Effector memory CD8-positive, alpha-beta T cell (primary cell): ENCODE measurements around the gene FAM50A.

Experiments used
- ATAC-seq: fragments of 150-1000 bp; cut with Tn5 transposase; replicated peaks from 2 replicates; pipeline ENCODE4 v1.10.0; 2021; ENCODE audit warnings: mild to moderate bottlenecking, moderate library complexity
- DNase-seq, 3 experiments: peaks; one replicate each; pipeline ENCODE4 v3.0.0; 2021
- H3K27ac Mint-ChIP-seq, 2 donors: one replicate each; pipeline ENCODE4 v1.8.0; 2022; ENCODE audit warnings: mild to moderate bottlenecking in 2 of 2, mixed read lengths in 2 of 2, moderate library complexity in 2 of 2
- H3K27me3 Mint-ChIP-seq, 2 donors: one replicate each; pipeline ENCODE4 v1.8.0; 2022; ENCODE audit warnings: mixed read lengths in 2 of 2
- H3K36me3 Mint-ChIP-seq: one replicate; pipeline ENCODE4 v1.8.0; 2022; ENCODE audit warnings: mild to moderate bottlenecking, moderate library complexity, mixed read lengths; ENCODE audit not compliant: insufficient read depth
- H3K4me1 Mint-ChIP-seq, 2 donors: one replicate each; pipeline ENCODE4 v1.8.0; 2022; ENCODE audit warnings: low read depth in 2 of 2, mixed read lengths in 2 of 2
- H3K4me3 Mint-ChIP-seq, 2 donors: one replicate each; pipeline ENCODE4 v1.8.0; 2022; ENCODE audit warnings: mild to moderate bottlenecking in 2 of 2, mixed read lengths in 2 of 2, moderate library complexity in 2 of 2
- H3K9me3 Mint-ChIP-seq, 2 donors: one replicate each; pipeline ENCODE4 v1.8.0; 2022; ENCODE audit warnings: mixed read lengths in 2 of 2

The FAM50A gene

DNA sequence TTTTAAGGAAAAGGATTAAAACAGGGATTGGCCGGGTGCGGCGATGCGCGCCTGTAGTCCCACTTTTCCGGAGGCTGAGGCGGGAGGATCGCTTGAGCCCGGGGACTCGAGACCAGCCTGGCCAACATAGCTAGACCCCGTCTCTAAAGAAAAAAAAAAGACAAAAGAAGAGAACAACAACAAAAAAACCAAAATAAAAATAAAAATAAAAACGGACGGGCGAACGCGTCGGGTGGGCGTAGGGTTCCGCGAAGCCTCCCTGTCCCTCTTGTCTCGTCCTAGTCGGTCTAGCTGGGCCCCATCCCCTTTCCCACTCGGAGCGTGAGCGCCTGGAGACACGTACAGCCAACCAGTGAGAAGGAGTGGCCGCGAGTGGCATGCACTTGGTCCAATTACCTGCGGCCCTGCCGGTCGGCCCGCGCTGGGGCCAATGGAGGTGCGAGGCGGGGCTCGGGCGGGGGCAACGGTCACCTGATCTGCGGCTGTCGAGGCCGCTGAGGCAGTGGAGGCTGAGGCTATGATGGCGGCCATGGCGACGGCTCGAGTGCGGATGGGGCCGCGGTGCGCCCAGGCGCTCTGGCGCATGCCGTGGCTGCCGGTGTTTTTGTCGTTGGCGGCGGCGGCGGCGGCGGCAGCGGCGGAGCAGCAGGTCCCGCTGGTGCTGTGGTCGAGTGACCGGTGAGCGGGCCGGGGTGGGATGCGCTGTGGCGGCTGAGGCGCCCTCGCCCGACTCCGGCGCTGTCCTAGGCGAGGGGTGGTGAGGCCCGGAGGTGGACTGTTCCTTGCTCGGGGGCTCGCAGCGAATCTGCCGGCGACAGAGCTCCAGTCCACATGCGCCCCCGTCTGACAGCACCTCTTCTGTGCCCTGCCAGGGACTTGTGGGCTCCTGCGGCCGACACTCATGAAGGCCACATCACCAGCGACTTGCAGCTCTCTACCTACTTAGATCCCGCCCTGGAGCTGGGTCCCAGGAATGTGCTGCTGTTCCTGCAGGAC lies 15.5 kb upstream of the FAM50A start, which contains the start of gene ATP6AP1:
TSS of gene ATP6AP1 (plus strand) at position 502 of the 996 bp plus-strand sequence. CDS start at position 518, 16 bp downstream.
- DNase-seq (peak; percentile 78 to 81 (median 79)), ATAC-seq (peak; percentile 97)
- no peaks in the 10 kb centered on the region for H3K9me3 Mint-ChIP-seq
- no peaks in the 10 kb centered on the region for H3K27me3 Mint-ChIP-seq
- H3K4me1 Mint-ChIP-seq = peaks cover 15 to 19% of the 10 kb centered on the region in 2 donors
- H3K4me3 Mint-ChIP-seq = peak within 1 kb of the TSS; percentile 78 to 79
- H3K27ac Mint-ChIP-seq = peak within 1 kb of the TSS; percentile 67 to 86
- H3K36me3 Mint-ChIP-seq = peaks cover 17% of the 10 kb centered on the region

DNA sequence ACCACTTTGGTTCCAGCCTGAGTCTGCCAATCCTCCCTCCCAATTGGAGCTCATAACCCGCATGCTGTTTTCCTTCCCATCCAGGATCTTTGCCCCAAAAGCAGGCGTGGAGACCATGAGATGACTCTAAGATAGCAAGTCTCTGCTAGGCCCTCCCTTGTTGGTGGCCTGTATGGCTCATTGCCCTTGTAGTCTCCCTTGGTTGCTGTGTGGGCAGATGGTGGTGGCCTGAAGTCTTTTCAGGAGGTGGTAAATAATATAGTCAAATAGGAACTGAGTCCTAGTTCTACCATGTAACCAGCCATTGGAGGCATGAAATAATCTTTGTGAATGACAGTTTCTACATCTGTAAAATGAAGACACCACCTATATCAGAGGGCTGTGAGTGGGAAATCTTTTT lies 14.2 kb upstream of the FAM50A start:
- no peak for ATAC-seq
- no peaks in the 10 kb centered on the region for H3K27me3 Mint-ChIP-seq

DNA sequence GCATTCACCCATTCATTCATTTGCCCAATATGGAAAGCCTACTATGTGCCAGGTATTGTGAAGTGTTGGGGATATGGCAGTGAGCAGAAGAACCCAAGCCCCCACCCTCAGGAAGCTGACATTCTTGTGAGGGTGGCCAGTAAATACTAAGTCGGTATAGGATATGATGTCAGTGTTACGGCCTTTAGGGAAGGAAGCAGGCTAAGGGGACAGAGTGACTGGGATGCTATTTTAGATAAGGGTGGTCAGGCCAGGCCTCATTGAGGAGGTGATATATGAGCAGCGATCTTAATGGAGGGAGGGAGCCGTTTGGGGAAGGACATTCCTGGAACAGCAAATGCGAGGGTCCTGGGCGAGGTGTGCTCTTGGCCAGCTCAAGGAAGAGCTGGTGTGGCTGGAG lies 13.5 kb upstream of the FAM50A start:
- Mint-ChIP-seq H3K36me3 (peaks cover 23% of the 10 kb centered on the region), H3K4me1 (peaks cover 15 to 19% of the 10 kb centered on the region in 2 donors), H3K27ac (peak overlapping the region; percentile 64 to 65), H3K4me3 (peak overlapping the region in 1 of 2 donors; percentile 40), H3K27me3 (no peaks in the 10 kb centered on the region), H3K9me3 (no peaks in the 10 kb centered on the region)
- DNase-seq = no peak
- ATAC-seq = no peak

More for the DNA sequence above, 14.2 kb upstream of the FAM50A start:
- Mint-ChIP-seq H3K4me3 (peak overlapping the region; percentile 78 to 79), H3K9me3 (no peaks in the 10 kb centered on the region), H3K27ac (no peak overlapping the region), H3K36me3 (peaks cover 18% of the 10 kb centered on the region), H3K4me1 (peaks cover 15 to 19% of the 10 kb centered on the region in 2 donors)
- no peak for DNase-seq

DNA sequence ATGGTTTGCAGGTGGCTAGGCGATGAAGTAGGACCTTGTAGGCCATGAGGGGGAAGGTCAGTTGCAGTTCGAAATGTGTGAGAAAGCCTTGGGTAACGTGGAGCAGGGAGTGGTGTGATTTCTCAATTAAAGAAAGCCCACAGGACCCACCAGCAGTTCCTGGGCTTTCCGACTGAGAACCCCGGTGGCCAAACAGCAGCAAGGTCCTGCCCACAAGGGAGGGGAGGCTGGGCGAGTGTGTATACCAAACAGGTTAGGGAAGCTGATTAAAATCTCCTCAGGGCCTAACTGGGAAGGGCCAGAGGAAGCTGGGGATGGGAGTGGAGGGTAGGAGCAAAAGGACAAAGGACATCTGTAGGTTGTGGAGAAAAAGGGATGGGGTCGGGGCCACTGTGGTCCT lies 13.0 kb upstream of the FAM50A start:
- Mint-ChIP-seq H3K27ac (peak overlapping the region; percentile 64 to 65), H3K9me3 (no peaks in the 10 kb centered on the region), H3K27me3 (no peaks in the 10 kb centered on the region), H3K4me3 (no peak overlapping the region), H3K36me3 (peaks cover 23% of the 10 kb centered on the region), H3K4me1 (peaks cover 15 to 19% of the 10 kb centered on the region in 2 donors)
- DNase-seq = no peak
- no peak for ATAC-seq

DNA sequence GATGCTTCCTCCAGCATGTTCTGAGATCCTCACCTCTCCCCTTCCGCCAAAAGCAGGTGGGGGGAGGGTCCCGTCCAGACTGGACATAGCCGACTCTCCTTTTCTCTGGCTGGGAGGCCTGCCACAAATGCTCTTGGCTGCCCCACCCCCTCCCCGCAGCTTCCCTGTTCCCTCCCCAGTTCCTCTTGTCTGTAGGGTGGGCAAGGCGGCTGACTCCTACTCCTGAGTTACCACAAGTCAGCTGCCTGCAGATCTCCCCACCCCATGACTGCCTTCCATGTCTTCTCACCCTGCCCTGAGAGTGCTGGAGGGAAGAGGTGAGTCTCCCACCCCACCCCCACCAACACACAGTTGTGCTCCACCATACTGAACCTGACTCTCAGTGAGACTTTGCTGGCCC lies 12.6 kb upstream of the FAM50A start:
- Mint-ChIP-seq H3K4me3 (no peak overlapping the region), H3K36me3 (peaks cover 26% of the 10 kb centered on the region), H3K4me1 (peaks cover 18 to 21% of the 10 kb centered on the region in 2 donors), H3K27me3 (no peaks in the 10 kb centered on the region), H3K9me3 (no peaks in the 10 kb centered on the region), H3K27ac (peak overlapping the region in 1 of 2 donors; percentile 60)
- DNase-seq (no peak), ATAC-seq (no peak)

DNA sequence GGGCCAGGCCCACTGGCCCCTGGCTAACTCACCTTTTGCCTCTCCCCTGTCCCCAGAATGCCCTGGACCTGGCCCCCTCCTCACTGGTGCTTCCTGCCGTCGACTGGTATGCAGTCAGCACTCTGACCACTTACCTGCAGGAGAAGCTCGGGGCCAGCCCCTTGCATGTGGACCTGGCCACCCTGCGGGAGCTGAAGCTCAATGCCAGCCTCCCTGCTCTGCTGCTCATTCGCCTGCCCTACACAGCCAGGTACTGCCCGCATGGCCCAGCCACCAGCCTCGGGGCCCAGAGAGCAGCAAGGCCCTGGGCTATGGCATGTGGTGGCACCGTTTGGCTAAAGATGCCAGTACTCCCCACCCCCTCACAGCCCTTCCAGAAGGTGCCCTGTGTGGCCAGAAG lies 11.7 kb upstream of the FAM50A start:
- Mint-ChIP-seq H3K4me3 (no peak overlapping the region), H3K27ac (peak overlapping the region in 1 of 2 donors; percentile 72), H3K27me3 (no peaks in the 10 kb centered on the region), H3K9me3 (no peaks in the 10 kb centered on the region), H3K4me1 (peaks cover 19 to 23% of the 10 kb centered on the region in 2 donors), H3K36me3 (peaks cover 29% of the 10 kb centered on the region)
- no peak for DNase-seq
- no peak for ATAC-seq

DNA sequence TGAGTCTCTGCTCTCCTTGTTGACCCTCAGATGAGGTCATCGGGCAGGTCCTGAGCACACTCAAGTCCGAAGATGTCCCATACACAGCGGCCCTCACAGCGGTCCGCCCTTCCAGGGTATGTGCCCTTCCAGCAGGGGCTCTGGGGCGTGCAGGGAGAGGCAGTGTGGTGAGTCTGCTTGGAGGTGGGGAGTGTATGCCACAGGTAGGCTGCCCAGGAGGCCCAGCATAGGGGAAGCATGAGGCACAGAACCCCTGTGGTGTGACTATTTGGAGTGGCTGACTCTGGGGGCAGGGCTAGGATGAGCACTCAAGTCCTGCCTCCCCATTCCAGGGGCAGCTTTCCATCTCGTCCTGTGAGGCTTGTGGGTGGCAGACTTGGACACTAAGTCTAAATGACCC lies 10.3 kb upstream of the FAM50A start:
- Mint-ChIP-seq H3K27ac (no peak overlapping the region), H3K27me3 (no peaks in the 10 kb centered on the region), H3K36me3 (peaks cover 35% of the 10 kb centered on the region), H3K9me3 (no peaks in the 10 kb centered on the region), H3K4me1 (peaks cover 19 to 20% of the 10 kb centered on the region in 2 donors), H3K4me3 (no peak overlapping the region)
- ATAC-seq (no peak), DNase-seq (no peak)

DNA sequence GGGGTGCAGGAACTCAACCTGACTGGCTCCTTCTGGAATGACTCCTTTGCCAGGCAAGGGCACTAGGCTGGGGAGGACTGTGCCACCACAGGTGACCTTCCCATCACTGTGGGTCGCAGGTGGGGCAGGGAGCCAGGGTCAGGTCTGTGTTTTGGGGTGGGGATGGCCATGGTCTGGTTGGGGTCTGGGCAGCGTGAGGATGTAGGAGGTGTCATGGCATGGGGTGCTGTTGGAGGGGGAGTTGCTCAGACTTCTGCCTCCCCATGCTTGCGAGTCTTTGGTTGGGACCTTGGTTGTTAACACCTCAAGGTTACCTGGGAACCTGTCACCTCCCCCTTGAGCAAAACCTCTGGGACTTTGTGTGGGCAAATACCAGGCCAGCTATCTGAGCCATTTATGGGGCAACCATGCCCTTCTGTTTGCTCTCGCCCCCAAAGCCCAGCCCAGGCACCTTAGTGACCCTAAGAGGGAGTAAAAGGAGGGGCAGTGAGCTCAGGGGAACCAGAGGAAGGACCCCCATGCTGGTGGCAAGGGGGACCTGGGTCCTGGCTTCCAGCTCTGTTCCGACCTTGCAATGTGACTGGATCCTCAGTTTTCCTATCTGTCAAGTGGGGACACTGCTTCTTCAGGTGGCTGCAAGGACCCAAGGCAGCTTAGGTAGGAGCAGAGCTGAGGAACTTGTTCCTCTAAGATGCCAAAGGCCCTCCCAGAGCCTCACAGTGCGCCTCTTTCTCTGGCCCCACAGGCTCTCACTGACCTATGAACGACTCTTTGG lies 9.4 kb upstream of the FAM50A start:
- H3K9me3 Mint-ChIP-seq = no peaks in the 10 kb centered on the region
- H3K4me3 Mint-ChIP-seq = no peak overlapping the region
- H3K27ac Mint-ChIP-seq = peak overlapping the region in 1 of 2 donors; percentile 17
- peaks cover 14 to 18% of the 10 kb centered on the region in 2 donors for H3K4me1 Mint-ChIP-seq
- no peaks in the 10 kb centered on the region for H3K27me3 Mint-ChIP-seq
- DNase-seq (no peak), ATAC-seq (no peak)
- H3K36me3 Mint-ChIP-seq = peaks cover 33% of the 10 kb centered on the region

DNA sequence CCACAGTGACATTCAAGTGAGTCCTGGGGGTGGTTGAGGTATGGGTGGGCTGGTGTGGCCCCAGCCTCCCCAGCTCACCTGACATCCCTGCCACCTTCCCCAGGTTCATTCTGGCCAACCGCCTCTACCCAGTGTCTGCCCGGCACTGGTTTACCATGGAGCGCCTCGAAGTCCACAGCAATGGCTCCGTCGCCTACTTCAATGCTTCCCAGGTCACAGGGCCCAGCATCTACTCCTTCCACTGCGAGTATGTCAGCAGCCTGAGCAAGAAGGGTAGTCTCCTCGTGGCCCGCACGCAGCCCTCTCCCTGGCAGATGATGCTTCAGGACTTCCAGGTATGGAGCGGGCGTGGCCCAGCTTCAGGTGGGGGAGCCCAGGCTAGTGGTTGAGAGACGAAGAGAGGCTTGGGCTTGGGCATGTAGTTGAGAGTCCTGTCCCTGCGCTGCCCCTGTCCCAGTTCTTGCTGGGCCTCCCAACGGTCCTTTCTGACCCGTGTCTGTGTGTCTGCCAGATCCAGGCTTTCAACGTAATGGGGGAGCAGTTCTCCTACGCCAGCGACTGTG lies 8.7 kb upstream of the FAM50A start:
- ATAC-seq = no peak
- peak overlapping the region in 1 of 2 donors; percentile 17 for H3K27ac Mint-ChIP-seq
- peaks cover 32% of the 10 kb centered on the region for H3K36me3 Mint-ChIP-seq

DNA sequence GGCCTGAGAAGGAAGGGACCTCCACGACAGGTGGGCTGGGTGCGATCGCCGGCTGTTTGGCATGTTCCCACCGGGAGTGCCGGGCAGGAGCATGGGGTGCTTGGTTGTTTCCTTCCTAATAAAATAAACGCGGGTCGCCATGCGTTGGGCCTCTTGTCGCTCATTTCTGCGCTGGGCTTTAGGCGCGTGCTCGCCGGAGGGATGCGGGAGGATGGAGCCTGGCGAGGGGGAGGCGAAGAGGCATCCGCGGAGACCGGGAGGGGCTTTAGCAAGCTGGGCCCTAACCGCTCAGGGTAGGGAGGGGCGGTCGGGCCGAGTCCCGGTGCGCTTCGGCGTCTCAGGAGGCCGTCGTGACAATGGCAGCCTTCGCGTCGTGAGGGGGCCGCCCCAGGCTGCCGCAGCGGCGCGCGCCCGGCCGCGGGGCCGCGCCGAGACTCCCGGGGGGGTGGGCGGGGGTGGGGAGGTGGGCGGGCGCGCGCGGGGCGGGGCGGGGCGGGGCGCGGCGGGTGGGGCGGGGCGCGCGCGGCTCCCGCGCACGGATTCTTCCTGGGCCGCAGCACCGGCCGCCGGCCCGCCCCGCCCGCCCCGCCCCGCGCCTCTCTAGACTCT lies 7.5 kb upstream of the FAM50A start:
- H3K27ac Mint-ChIP-seq = peak overlapping the region; percentile 86 to 88
- H3K4me1 Mint-ChIP-seq = peaks cover 4 to 13% of the 10 kb centered on the region in 2 donors
- peaks cover 41% of the 10 kb centered on the region for H3K36me3 Mint-ChIP-seq
- no peaks in the 10 kb centered on the region for H3K27me3 Mint-ChIP-seq
- peak overlapping the region; percentile 78 to 89 for H3K4me3 Mint-ChIP-seq
- DNase-seq (peak; percentile 32 to 52 (median 34)), ATAC-seq (peak; percentile 72)
- no peaks in the 10 kb centered on the region for H3K9me3 Mint-ChIP-seq

More for the DNA sequence above, 8.7 kb upstream of the FAM50A start:
- no peak for DNase-seq
- no peaks in the 10 kb centered on the region for H3K9me3 Mint-ChIP-seq
- H3K4me1 Mint-ChIP-seq = peaks cover 10 to 20% of the 10 kb centered on the region in 2 donors
- H3K27me3 Mint-ChIP-seq = no peaks in the 10 kb centered on the region
- no peak overlapping the region for H3K4me3 Mint-ChIP-seq

DNA sequence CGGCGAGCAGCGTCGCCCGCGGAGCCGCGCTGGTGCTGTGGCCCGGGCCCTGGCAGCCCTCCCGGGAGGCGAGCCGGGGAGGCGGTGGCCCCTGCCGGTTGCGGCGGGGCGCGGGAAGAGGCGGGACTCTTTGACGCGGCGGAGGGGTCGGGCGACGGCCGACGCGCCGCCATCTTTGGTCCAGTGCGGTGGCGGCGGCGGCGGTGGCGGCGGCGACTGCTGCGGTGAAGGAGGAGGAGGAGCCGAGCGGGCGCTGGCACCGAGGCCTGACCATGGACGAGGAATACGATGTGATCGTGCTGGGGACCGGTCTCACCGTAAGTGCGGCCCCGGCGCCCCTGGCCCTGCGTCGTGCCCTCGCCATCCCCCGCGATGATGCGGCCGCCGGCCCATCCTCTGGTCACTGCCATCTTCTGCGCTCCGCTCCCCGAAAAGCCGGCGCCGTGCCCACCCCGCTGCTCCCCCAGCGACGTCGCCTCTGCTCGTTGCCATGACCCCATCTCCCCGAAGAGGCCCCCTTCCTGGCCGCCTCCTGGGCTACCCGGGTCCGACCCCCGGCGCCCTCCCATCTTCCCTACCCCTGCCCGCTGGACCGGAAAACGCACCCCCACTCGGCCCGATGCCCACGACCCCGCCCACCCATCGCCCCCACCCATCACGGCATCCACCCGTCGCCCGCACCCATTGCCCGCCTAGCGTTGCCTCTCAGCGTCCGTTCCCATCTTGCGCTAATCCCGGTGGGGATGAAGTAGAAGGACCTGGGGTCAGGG lies 6.8 kb upstream of the FAM50A start, which contains the start of gene GDI1:
TSS of gene GDI1 (plus strand) at position 172 of the 770 bp plus-strand sequence. CDS start at position 273, 101 bp downstream.
- Mint-ChIP-seq H3K9me3 (no peaks in the 10 kb centered on the region), H3K27me3 (no peaks in the 10 kb centered on the region), H3K27ac (peak within 1 kb of the TSS; percentile 87 to 88), H3K36me3 (peaks cover 47% of the 10 kb centered on the region), H3K4me3 (peak within 1 kb of the TSS; percentile 81 to 89), H3K4me1 (peaks cover 4 to 17% of the 10 kb centered on the region in 2 donors)
- peak; percentile 45 to 53 (median 52) for DNase-seq
- peak; percentile 61 for ATAC-seq
